WERI-Rb-1 (cell line): ENCODE measurements around the gene TBC1D1.

Source experiments
- DNase-seq: peaks from one replicate; pipeline ENCODE4 v3.0.0-alpha.2; 2020
- H3K27ac ChIP-seq: fragments of 250-450 bp; sonication (Bioruptor Pico); 2 replicates; pipeline ENCODE4 v1.5.1; 2020; ENCODE audit warnings: mild to moderate bottlenecking, moderate library complexity
- H3K27me3 ChIP-seq: fragments of 250-450 bp; sonication (Bioruptor Pico); 2 replicates; pipeline ENCODE4 v1.5.1; 2021; ENCODE audit warnings: mild to moderate bottlenecking, low read depth, moderate library complexity; ENCODE audit not compliant: insufficient read depth, severe bottlenecking
- H3K36me3 ChIP-seq: fragments of 250-450 bp; sonication (Bioruptor Pico); 2 replicates; pipeline ENCODE4 v1.5.1; 2020; ENCODE audit warnings: mild to moderate bottlenecking, moderate library complexity
- H3K4me3 ChIP-seq: 2 replicates; pipeline ENCODE4 v1.5.1; 2011; ENCODE audit warnings: low read depth, mild to moderate bottlenecking, control low read depth, low read length
- H3K9me3 ChIP-seq: fragments of 250-450 bp; sonication (Bioruptor Pico); 2 replicates; pipeline ENCODE4 v1.5.1; 2021; ENCODE audit warnings: mild to moderate bottlenecking, moderate library complexity; ENCODE audit not compliant: severe bottlenecking
- CTCF ChIP-seq: IDR thresholded peaks from 2 replicates; pipeline ENCODE4 v1.5.1; 2011; ENCODE audit warnings: low read depth, mild to moderate bottlenecking, control low read depth, inconsistent platforms, low read length

The TBC1D1 gene

GRCh38 chr4:38011511-38012162 is 120.8 kb downstream of the TBC1D1 start:
- H3K9me3 ChIP-seq, result no peaks in the 10 kb centered on the region

GRCh38 chr4:38013461-38014366 is 122.8 kb downstream of the TBC1D1 start:
- H3K27me3 ChIP-seq, result no peaks in the 10 kb centered on the region
- H3K27ac ChIP-seq, result no peak overlapping the region
- TF ChIP-seq CTCF, result no peak
- no peak overlapping the region for H3K4me3 ChIP-seq
- no peaks in the 10 kb centered on the region for H3K9me3 ChIP-seq
- no peak for DNase-seq
- H3K36me3 ChIP-seq, result peaks cover 14% of the 10 kb centered on the region

More at GRCh38 chr4:38011511-38012162, 120.8 kb downstream of the TBC1D1 start:
- TF ChIP-seq CTCF, result no peak
- Histone ChIP-seq H3K4me3 (no peak overlapping the region), H3K27me3 (no peaks in the 10 kb centered on the region), H3K27ac (no peak overlapping the region), H3K36me3 (peaks cover 13% of the 10 kb centered on the region)
- DNase-seq, result no peak

GRCh38 chr4:38014421-38014852 is 123.6 kb downstream of the TBC1D1 start:
- H3K27ac ChIP-seq, result no peak overlapping the region
- no peak for TF ChIP-seq CTCF
- no peaks in the 10 kb centered on the region for H3K9me3 ChIP-seq
- H3K27me3 ChIP-seq, result no peaks in the 10 kb centered on the region
- peaks cover 14% of the 10 kb centered on the region for H3K36me3 ChIP-seq
- DNase-seq, result no peak
- H3K4me3 ChIP-seq, result no peak overlapping the region

GRCh38 chr4:38015886-38016515 is 125.1 kb downstream of the TBC1D1 start:
- DNase-seq, result no peak
- no peak for TF ChIP-seq CTCF
- Histone ChIP-seq H3K27ac (no peak overlapping the region), H3K9me3 (no peaks in the 10 kb centered on the region), H3K36me3 (peaks cover 23% of the 10 kb centered on the region), H3K27me3 (no peaks in the 10 kb centered on the region), H3K4me3 (no peak overlapping the region)

GRCh38 chr4:38016698-38017097 is 125.8 kb downstream of the TBC1D1 start:
- Histone ChIP-seq H3K27me3 (no peaks in the 10 kb centered on the region), H3K27ac (no peak overlapping the region), H3K36me3 (peaks cover 23% of the 10 kb centered on the region), H3K9me3 (no peaks in the 10 kb centered on the region), H3K4me3 (no peak overlapping the region)
- TF ChIP-seq CTCF, result no peak
- DNase-seq, result no peak
